Activated CD4-positive, alpha-beta T cell treated with anti-CD3 and anti-CD28 coated beads, Interleukin-2, amount 50 U/mL, for 24 hours (primary cell): ENCODE measurements around the gene ARHGEF38.
"Not testable (repeated sequence)": the region's sequence is repeated elsewhere in the genome, so short reads cannot be mapped to it uniquely, and the experiment has no call there.

Experiments
- DNase-seq, 2 donors: peaks; one replicate each; pipeline ENCODE4 v3.0.0-alpha.2; 2020; ENCODE audit warnings: low read depth in 1 of 2, low spot score in 1 of 2

ARHGEF38 gene

DNA sequence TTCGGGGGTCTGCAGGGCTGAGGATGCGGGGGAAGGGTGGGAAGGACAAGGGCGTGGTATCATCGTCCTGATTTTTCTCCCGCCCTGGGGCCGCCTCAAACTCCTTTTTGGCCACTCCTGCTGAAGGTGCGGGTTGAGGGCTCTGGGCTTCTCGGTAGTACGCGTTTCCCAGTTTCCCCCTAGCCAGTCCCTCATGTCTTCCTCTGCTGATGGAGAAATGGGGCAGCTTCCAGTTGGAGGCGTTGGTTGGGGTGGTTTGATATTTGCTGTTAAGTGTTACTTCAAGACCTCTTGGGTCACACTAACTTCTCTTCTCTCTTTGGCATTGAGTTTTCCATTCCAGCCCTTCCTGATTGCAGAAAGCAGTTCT, 156.6 kb downstream of the ARHGEF38 start:
- DNase-seq = no peak

DNA sequence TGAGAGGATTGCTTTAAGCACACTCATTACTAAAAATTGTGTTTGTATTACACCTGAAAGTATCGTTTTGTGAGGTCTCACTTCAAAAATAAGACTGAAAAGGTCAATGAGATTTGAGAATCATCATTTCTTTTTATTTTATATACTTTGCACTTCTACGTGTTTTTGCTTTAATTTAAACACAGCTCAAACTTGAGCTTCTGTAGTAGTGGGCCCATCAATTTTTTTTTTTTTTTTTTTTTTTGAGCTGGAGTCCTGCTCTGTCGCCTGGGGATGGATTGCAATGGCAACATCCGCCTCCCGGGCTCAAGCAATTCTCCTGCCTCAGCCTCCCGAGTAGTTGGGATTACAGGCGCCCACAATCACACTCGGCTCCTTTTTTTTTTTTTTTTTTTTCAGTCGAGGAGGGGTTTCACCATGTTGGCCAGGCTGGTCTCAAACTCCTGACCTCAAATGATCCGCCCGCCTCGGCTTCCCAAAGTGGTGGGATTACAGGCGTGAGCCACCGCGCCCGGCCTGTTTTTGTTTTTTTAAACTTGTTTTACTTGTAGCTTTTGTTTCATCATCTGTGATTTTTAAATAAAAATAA, 157.7 kb downstream of the ARHGEF38 start:
- no peak for DNase-seq

DNA sequence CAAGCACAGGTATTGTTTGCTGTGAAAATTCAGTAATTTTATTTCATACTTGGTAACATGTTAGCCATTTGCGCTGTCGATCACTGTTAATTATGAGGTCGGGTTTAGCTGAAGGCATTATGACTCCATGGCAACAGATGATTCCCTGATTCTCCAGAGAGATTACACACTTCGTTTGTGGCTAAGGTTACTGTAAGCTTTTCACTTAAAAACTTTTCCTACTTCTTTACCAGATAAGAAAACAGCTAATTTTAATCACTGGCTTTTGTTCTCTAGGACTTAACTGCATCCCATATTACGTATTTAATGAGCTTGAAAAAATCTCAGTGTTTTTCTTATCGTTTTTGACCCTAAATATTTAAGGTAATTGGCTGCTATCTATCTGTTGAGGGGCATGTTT, 158.3 kb downstream of the ARHGEF38 start:
- no peak for DNase-seq

DNA sequence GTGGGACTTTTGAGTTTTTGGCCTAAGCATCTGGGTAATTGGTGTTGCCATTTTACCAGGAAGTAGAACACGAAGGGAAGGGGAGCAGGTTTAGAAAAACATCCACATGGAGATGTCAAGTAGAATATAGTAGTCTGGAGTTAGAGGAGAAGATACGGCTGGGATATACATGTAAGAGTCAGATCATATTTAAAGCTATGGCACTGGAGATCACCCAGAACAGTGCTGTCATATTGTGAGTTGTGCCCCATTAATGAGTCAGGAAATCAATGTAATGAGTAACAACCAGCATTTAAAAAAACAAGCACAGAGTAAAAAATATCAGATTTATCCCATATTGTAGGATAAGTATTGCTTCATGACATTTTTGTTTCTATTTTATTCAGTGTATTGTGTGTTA, 160.3 kb downstream of the ARHGEF38 start:
- DNase-seq = no peak

DNA sequence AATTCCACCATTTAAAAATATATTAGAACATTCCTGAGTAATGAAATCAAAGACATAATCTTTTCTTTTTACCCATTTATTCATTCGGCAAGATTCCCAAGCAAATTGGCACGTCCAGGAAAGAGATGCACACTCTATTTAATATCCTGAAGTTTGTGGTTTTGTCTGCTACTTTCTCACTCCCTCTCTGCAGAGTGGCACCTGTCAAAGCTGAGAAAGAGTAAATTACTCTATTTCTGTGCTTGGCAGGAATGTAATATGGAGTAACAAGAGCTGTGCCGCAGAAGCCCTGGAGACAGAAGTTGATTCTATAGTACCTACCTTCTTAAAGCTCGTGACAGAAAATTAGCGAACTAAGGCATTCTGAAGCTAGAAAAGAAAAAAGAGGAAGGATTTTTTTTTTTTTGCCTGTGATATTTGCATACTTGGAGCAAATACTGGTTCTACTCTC, 161.7 kb downstream of the ARHGEF38 start:
- no peak for DNase-seq

GRCh38 chr4:105714932-105715331, 162.5 kb downstream of the ARHGEF38 start:
- DNase-seq = no peak

DNA sequence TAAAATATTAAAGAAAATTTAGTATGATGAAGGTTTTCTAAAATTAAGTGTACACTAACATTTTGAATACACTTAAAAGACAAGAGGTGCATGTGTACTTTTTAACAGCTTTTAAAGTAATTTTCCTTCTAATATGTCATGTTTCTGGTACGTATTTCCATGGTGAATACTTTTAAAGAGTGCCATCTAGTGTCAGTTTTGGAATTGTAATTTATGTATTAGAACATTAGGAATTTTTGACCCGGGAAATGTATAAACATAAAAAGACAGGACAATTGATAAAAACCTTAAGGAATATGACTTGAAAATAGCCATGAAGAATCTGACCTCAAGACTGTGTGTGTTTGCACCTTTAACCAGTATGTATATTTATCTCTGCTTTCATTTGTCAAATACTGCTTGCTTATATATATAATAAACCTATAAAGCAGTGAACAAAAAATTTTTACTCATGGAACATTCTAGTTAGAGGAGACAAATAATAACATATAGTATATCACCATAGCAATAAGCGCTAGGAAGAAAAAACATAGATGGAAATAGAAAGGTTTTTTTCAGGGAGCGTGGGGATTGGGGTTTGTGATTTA, 163.4 kb downstream of the ARHGEF38 start:
- DNase-seq = no peak

GRCh38 chr4:105719204-105719603, 166.8 kb downstream of the ARHGEF38 start:
- no peak for DNase-seq

GRCh38 chr4:105725623-105726022, 173.2 kb downstream of the ARHGEF38 start:
- DNase-seq = no peak

DNA sequence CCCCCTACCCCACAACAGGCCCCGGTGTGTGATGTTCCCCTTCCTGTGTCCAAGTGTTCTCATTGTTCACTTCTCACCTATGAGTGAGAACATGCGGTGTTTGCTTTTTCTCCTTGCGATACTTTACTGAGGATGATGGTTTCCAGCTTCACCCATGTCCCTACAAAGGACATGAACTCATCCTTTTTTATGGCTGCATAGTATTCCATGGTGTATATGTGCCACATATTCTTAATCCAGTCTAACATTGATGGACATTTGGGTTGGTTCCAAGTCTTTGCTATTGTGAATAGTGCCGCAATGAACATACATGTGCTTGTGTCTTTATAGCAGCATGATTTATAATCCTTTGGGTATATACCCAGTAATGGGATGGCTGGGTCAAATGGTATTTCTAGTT, 177.5 kb downstream of the ARHGEF38 start:
- not testable (repeated sequence) for DNase-seq
